Keratinocyte (primary cell): ENCODE results near the gene CARD9.

ENCODE experiments used
- CTCF ChIP-seq, 3 experiments: IDR thresholded peaks in 1 of 3; conservative IDR thresholded peaks in 1 of 3; optimal IDR thresholded peaks in 1 of 3; 2 replicates in 2 of 3; 3 replicates in 1 of 3; pipeline versions ENCODE3 to v1.5.1; 2011; ENCODE audit warnings: low read length in 3 of 3, mild to moderate bottlenecking in 3 of 3, moderate library complexity in 2 of 3, control low read depth in 1 of 3, inconsistent platforms in 1 of 3; ENCODE audit not compliant: insufficient read depth in 2 of 3; ENCODE audit errors: extremely low read depth in 1 of 3
- EZH2 ChIP-seq: IDR thresholded peaks from one replicate; pipeline ENCODE4 v1.6.1; 2012; ENCODE audit warnings: inconsistent platforms, mild to moderate bottlenecking, low read length, moderate library complexity

GRCh38 chr9:136377341-136378169 lies 4.1 kb upstream of the CARD9 start:
- TF ChIP-seq CTCF (optimal IDR thresholded peaks at IDR 0.05 in 1 of 3, IDR thresholded peaks at IDR 0.05 in 1 of 3, conservative IDR thresholded peaks at IDR 0.05 in 1 of 3; ENCODE audit: extremely low read depth in 1 of 3, insufficient read depth in 2 of 3, low read length in 3 of 3), result no peak
- no peak for TF ChIP-seq EZH2
